Stomach (tissue), 4 donors: ENCODE results near the gene PMFBP1.

Source experiments
- CTCF ChIP-seq, 7 experiments: fragments of 450-650 bp in 4 of 7; fragments of 200-600 bp in 3 of 7; sonication (generic) in 3 of 7; IDR thresholded peaks; one replicate each; pipeline ENCODE4 v1.5.1; 2016 to 2019; ENCODE audit warnings: antibody characterized with exemption in 7 of 7, control low read depth in 2 of 7, mild to moderate bottlenecking in 1 of 7
- EP300 ChIP-seq: sonication (generic); formaldehyde crosslinking; IDR thresholded peaks from one replicate; pipeline ENCODE4 v1.6.1; 2017; ENCODE audit warnings: antibody characterized with exemption
- POLR2A ChIP-seq, 4 donors: fragments of 450-650 bp; IDR thresholded peaks; one replicate each; pipeline ENCODE4 v1.6.1; 2016; ENCODE audit warnings: antibody characterized with exemption in 4 of 4, control low read depth in 2 of 4, mild to moderate bottlenecking in 1 of 4, moderate library complexity in 1 of 4
- POLR2AphosphoS5 ChIP-seq, 3 donors: sonication (generic); formaldehyde crosslinking; IDR thresholded peaks; one replicate each; pipeline ENCODE4 v1.6.1; 2016; ENCODE audit warnings: antibody characterized with exemption in 3 of 3

GRCh38 chr16:72210555-72210954 is 38.6 kb upstream of the PMFBP1 start:
- TF ChIP-seq CTCF (IDR thresholded peaks at IDR 0.05) (no peak), POLR2AphosphoS5 (IDR thresholded peaks at IDR 0.05) (no peak), POLR2A (IDR thresholded peaks at IDR 0.05) (no peak), EP300 (no peak)
